Measurements from ENCODE around the gene PRPF8. TPM values are rescaled to one million over a fixed set of nuclear protein-coding genes. Genes with fewer than 3 reads are reported as not detected.

Gene PRPF8
- total RNA-seq, 4 donors from 2014 or later, result 146 to 215 (median 183) TPM

DNA sequence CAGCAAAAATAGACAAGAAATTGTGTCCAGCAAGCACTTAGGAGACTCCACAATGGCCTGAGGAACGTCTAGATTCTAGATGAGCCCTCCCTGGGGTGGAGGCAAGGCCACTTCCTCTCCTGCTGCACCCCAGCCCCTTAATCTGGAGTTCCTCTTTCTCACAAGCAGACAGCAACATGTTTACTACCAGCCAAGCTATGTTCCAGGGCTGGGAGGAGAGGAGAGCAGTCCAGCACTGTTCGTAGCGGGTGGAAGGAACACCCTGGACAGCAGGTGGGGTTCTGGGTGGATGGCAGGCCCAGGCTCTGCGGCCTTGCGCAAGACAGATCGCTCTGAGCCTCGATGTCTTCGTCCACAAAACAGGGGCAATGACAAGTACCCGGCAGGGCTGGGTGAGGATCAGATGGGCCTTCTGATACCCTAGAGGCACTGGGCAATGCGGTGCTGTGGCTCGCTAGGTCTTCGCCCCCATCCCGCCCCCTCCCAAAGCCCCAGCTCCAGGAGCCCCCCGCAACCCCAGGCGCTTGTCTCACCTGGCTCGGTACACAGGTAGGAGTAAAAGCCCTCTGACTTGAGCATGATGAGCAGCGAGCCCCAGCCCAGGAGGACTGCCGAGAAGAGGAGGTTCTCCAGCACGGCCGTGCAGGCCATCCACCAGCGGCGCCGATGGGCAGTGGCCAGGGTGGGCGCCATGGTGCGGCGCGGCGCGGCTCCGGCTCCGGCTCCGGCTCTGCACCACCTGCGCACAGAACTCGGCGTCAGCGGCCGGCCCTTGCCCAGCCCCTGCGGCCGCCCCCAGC, 57.3 kb downstream of the PRPF8 start:
- no peak for ATAC-seq (ENCODE audit: low FRiP score)
- no peak for DNase-seq (ENCODE audit: low spot score)
- TF ChIP-seq, protein P1, sequence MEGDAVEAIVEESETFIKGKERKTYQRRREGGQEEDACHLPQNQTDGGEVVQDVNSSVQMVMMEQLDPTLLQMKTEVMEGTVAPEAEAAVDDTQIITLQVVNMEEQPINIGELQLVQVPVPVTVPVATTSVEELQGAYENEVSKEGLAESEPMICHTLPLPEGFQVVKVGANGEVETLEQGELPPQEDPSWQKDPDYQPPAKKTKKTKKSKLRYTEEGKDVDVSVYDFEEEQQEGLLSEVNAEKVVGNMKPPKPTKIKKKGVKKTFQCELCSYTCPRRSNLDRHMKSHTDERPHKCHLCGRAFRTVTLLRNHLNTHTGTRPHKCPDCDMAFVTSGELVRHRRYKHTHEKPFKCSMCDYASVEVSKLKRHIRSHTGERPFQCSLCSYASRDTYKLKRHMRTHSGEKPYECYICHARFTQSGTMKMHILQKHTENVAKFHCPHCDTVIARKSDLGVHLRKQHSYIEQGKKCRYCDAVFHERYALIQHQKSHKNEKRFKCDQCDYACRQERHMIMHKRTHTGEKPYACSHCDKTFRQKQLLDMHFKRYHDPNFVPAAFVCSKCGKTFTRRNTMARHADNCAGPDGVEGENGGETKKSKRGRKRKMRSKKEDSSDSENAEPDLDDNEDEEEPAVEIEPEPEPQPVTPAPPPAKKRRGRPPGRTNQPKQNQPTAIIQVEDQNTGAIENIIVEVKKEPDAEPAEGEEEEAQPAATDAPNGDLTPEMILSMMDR (IDR thresholded peaks at IDR 0.05), result no peak

DNA sequence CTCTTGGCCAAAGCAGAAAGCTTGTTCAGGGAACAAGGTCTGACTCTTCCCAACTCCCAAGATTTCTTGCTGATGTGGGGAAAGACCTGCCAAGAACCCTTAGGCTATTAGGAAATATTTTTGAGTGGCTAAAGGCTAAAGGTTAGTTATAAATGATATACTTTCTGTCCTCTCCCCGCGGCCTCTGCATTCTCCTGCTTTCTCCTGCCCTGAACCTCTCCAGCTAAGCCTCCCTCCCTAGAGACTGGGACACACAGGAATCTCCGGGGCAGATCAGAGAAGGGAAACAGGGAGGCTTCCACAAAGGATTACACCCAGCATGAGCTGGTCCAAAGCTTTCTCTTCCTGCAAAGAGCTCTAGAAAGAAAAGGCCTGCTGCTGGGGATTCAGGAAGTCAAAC, 58.3 kb downstream of the PRPF8 start:
- ATAC-seq (ENCODE audit: low FRiP score) (peak; percentile 12), DNase-seq (ENCODE audit: low spot score) (no peak)
- TF ChIP-seq, protein P1 (IDR thresholded peaks at IDR 0.05), result no peak

DNA sequence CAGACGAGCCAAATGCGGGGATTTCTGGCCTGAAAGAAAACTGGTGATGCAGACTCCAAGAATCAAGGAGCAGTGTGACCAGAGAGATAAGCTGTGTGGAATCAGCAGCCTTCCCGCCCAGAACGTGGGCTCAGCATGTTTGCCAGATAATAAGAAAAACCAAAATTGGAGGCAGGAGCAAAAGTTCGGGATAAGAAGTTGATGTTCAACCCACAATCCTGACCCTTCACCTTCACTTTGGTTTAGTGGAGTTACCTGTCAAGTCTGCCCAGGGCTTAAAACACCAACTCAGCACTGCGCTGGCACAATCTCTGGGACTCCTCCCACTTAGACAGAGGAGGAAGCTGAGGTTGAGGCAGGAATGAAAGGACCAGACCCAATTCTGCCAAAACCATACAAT, 59.1 kb downstream of the PRPF8 start:
- TF ChIP-seq, protein P1 (IDR thresholded peaks at IDR 0.05), result no peak
- no peak for ATAC-seq (ENCODE audit: low FRiP score)

DNA sequence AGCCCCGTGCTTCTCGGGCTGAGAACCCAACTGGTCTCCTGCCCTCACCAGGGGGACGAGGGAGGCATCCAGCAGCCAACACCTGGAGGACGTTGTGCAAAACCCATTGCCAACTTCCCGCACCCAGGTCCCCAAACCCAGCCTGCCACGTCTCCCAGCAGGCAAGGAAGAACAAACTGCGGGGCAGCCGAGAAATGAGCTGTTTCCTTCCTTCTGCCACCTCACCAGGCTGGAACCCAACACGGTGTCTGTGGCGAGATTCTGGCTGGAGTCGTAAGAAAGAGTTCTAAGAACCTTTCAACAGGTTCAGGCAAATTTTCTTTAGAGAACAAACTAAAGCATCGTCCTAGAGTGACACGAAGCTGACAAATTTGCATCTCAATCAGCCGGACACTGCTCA, 59.6 kb downstream of the PRPF8 start:
- ATAC-seq (ENCODE audit: low FRiP score), result no peak
- no peak for DNase-seq (ENCODE audit: low spot score)
- TF ChIP-seq, protein P1 (IDR thresholded peaks at IDR 0.05), result no peak

More for the DNA sequence above, 59.1 kb downstream of the PRPF8 start:
- no peak for DNase-seq (ENCODE audit: low spot score)

DNA sequence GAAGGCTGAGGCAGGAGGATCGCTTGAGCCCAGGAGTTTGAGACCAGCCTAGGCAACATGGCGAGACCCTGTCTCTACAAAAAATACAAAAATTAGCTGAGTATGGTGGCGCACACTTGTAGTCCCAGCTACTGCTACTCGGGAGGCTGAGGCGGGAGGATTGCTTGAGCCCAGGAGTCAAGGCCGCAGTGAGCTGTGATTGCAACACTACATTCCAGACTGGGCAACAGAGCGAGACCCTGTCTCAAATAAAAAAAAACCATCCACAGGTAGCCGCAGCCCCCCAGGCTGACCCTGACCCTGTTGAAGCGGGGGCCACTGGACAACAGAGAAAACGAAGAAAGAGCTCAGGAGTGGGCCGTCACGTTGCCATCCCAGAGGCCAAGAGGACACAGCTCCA, 60.0 kb downstream of the PRPF8 start:
- DNase-seq (ENCODE audit: low spot score) (no peak), ATAC-seq (ENCODE audit: low FRiP score) (no peak)
- TF ChIP-seq, protein P1 (IDR thresholded peaks at IDR 0.05), result no peak

DNA sequence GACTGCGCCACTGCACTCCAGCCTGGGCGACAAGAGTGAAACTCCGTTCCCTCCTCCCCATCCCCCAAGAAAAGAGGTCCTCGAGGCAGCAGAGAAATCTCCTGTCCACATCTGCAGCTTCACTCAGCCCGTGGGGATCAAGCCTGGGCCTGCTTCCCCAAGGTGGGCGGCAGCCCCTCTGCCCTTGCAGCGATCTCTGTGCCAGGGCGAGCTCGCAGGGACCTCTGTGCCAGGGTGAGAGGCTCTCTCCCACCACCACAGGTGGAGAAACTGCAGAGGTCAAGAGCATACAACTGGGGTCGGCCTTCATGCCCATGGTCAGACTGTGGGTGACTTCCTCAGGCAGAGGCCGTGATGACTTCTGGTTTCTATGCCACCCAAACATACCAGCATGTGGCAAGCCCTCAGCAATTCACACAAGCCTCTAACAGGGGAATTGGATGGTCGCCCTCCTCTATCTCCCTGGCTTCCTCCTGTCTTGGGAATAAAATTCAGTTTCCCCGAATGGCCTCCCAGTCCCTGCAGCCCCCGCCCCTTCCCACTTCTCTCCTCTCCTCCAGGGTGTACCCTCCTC, 61.5 kb downstream of the PRPF8 start:
- TF ChIP-seq, protein P1 (IDR thresholded peaks at IDR 0.05), result no peak
- no peak for ATAC-seq (ENCODE audit: low FRiP score)
- DNase-seq (ENCODE audit: low spot score), result no peak

Data from omental fat pad (tissue), 4 donors.